COLO829 (cell line): ENCODE results near the gene NCK2.

ENCODE experiments used
- DNase-seq: peaks from one replicate; pipeline ENCODE4 v3.0.0; 2012; ENCODE audit warnings: low spot score

Gene NCK2

DNA sequence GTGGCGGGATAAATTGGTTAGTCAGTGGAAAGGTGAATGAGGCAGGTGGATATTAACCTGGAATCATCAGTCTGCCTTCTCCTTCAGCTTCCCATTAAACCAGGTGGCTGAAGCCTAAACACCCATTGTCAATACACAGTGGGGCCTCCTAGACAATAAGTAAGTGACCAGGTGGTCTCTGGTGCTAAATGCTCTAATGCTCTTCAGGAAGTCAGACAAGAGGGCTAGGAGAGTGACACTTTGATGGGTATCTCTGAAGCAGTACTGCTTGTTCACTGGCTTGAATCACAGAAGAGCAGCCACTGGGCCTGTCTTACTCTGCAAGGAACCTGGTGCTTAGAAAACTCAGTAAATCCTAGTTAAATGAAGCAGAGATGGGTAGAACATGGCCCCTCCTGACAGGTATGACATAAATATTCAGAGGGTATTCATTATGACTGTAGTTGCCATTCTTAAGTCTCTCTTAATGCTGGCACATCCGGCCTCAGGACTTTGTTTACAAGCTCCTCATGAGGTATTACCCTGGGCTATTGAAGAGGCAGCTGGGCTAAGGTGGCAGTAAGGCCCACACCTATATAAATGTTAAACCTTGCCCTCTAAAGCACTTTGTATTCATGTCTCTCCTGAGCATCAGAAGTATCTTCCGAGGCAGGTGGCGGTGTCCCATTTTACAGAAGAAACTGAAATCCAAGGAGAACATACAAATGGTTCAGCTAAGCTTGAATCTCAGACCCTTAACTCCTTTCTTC, 104.9 kb downstream of the NCK2 start:
- no peak for DNase-seq

DNA sequence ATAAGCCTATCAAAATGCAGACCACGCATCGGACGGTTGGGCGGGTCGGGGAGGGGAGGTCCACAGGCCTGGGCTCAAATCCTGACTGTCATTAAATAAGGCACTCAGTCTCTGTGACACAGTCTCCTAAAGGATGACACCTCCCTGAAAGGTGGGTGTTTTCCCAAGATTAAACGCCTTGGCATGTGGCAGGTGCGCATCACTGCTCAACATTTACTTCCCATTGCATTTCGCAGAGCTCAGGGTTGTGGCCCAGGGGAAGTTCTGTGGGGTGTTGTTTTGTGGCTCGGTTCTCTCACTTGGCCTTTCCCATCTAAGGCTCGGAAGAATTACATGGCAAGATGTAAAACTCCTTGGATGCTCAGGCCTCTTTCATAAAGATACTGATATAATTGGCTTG, 107.4 kb downstream of the NCK2 start:
- DNase-seq: no peak

DNA sequence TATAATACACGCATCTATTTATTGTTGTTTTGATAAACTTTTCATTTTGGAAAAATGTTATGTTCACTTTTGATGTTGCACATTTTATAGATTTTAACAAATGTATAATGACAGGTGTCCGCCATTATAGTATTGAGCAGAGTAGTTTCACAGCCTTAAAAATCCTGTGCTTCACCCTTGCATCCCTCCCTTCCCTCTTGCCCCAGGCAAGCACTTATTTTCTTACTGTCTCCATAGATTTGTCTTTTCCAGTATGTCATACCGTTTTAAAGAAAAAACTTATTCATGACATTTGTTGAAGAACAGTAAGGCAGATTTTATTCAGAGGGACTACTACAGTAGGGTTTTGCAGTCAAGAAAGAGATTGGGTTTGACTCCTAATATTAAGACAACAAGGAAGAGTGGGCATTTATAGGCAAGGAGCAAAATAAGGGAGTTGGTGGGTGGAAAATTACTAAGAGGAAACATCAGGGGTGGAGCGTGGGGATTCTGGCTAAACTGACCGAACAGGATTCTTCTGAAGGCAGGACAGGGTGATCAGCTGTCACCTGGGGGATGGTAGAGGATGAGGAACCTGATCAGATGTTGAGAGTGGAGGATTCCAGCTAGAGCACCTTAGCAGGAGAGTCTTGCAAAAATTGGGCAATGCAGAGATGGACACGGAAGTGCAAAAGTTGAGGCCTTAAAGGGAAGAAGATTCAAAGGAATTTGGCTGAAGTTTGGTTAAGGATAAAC, 108.8 kb downstream of the NCK2 start:
- DNase-seq: no peak

DNA sequence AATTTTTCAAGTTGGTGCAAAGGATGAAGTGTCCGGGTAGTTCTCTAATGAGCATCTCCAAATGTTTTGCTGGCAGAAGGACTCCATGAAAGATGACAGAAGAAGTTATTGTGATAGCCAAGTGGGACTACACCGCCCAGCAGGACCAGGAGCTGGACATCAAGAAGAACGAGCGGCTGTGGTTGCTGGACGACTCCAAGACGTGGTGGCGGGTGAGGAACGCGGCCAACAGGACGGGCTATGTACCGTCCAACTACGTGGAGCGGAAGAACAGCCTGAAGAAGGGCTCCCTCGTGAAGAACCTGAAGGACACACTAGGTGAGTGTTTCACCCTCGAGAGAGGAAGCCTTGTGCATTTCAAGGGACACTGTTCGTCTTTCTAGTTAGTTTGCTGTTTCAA, 110.3 kb downstream of the NCK2 start:
- no peak for DNase-seq

DNA sequence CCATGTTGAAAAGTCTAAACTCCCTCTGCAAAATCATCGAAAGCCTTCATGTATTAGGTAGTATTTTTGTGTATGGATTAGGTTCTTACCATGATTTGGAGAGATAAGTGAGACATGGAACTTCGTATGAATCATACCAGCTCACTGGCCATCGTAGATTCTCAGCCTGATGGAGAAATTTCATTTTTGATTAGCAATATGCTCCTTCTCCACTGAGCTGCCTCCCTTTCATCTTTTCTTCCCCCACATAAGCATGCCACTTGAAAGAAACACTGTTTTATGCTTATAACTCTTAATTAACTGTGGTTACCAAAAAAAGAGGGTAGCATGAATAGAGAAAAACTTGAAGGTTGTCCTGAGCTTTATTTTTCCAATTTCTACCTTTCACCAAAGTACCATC, 111.9 kb downstream of the NCK2 start:
- no peak for DNase-seq

DNA sequence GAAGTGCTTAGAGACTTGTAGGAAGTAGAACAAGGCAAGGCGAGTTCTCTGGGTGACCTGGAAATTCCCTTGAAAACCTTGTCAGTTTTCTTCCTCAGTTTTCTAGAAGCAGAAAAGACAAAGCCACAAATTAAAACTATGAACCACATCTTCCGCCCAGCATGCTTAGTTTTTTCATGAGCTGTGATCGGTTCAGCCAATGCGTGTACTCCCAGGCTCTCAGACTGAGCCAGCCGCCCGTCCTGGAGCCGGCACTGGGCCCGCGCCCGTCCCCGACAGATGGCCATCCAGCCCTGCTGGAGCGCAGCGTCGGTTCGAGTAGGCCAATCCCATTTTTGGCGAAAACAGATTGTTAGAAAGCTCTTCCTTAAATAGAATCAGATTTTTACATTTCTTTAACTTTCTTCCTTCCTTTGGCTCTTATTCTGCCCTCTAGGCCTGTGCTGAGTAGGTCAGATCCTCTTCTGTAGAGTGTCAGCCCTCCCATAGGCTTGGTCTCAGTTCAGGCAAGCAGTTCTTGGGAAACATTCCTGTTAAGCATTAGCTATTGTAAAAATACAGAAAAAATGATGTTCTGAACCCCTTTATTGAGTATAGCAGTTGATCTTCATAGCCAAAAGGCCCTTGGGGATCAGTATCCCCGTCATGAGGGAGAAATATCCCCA, 112.5 kb downstream of the NCK2 start:
- DNase-seq: no peak

DNA sequence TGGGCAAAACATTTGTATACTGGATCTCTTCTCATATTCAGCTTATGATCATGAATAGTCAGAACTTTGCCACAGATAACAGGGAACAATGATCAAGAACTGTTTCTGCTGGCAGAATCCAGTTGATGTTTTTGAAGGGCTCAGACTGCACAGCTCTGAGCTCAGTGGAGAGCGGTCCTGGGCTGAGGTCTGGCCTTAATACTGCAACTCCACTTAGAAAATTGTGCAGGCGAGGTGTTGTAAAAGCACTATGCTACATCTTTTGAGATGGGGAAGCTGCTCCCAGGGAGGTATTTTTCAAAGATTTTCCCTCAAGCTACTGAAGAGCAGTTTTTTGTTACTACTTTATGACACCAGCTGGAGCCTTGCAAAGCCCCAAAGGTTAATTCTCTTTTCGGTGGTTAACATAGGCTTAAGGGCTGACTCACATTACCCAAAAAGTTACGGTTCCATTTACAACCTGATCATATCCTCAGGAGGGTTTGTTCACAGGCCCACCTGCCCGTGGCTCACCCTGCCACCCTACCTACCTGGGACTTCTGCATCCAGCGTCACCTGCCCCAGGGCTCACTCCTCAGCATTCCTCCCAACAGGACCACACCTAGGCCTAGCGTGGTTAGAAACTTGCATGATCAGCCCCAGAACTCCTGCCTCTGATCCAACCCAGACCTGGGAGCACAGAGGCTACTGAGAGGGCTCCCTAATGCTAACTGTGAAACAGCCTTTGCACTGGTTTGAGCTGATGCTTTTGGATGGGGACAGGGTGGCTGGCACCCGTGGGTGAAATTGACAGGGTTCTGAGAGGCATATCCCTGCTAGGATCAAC, 114.4 kb downstream of the NCK2 start:
- DNase-seq: no peak

DNA sequence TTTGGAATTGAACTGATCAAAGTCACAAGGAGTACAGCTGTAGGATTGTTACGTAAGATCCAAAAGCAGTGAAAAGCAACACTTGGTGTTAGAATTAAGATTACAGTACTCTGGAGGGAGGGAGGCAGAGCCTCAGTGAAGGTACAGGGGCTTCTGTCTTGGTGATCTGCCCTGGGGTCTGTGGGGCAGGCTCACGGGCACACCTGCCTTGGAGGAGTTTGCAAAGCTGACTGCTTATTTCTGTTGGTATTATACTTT, 114.9 kb downstream of the NCK2 start:
- no peak for DNase-seq

DNA sequence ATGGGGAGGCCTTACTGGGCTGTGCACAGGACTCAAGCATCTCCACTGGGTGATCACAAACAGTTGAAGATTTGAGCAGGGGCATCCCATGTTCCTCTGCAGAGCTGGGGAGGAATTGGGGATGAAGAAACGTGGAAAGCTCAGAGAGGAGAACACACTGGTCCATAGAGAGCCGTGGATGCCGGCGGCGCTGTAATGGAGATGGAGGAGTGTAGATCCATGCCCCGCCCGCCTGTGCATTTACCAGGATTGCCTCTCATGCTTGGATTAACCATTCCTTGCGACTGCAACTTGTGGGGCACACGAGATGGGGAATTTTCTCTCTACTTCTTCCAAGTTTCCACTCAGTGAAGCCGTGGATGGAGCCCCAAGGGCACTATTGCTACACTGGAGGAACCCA, 115.9 kb downstream of the NCK2 start:
- no peak for DNase-seq

- DNase-seq: no peak
Observed at GRCh38 chr2:105861200-105861599, 116.5 kb downstream of the NCK2 start.

GRCh38 chr2:105862843-105863242, 118.1 kb downstream of the NCK2 start:
- DNase-seq: no peak

GRCh38 chr2:105864262-105864661, 119.5 kb downstream of the NCK2 start:
- no peak for DNase-seq

GRCh38 chr2:105865222-105865913, 120.7 kb downstream of the NCK2 start:
- no peak for DNase-seq

GRCh38 chr2:105866216-105867185, 121.8 kb downstream of the NCK2 start:
- DNase-seq: no peak

DNA sequence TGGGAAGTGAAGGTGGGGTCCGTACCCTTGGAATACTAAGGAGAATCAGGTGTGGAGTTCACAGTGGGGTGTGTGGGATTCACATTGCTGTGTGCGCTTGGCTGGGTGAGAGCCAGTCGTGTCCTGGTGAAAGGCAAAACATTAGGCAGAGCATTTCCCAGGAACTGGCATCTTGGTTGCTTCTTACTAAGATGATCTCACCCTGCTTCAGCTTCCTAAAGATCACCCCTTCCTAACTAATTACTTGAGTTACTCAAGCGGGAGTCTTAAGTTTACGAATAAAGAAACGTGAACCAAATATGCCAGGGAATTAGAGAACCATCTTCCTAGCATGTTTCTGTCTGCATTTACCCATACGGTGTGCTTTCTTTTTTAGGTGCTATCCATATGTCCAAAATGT, 122.9 kb downstream of the NCK2 start:
- no peak for DNase-seq

DNA sequence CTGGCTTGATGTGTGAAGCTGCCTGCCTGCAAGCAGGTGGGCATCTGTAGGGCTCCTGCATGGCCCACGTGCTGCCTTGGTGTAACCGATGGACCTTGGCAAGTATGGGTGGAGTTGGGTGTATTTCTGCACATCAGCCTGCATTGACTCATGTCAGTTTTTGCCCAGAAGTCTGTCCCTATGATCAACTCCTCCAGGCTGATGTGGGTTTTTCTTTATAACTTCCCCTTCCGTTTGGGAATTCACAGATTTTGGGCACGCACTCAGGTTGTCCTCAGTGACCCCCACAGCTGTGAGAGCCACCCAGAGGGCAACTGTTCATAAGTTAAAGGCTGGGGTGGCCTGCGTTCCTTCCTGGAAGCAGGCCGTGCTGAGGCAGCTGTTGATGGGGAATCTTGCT, 123.3 kb downstream of the NCK2 start:
- DNase-seq: no peak

- no peak for DNase-seq
Observed at GRCh38 chr2:105869341-105869740, 124.6 kb downstream of the NCK2 start.

GRCh38 chr2:105870062-105870461, 125.3 kb downstream of the NCK2 start:
- DNase-seq: no peak

- DNase-seq: no peak
Observed at GRCh38 chr2:105870858-105871257, 126.1 kb downstream of the NCK2 start.

GRCh38 chr2:105872142-105872728, 127.5 kb downstream of the NCK2 start:
- no peak for DNase-seq
